Iris pigment epithelial cell (primary cell): ENCODE results near the gene POLN.

ENCODE experiments used
- DNase-seq: peaks from one replicate; pipeline ENCODE4 v3.0.0-alpha.2; 2011; ENCODE audit warnings: low read depth

Gene POLN

GRCh38 chr4:2082627-2083026 lies 159.3 kb downstream of the POLN start:
- no peak for DNase-seq

GRCh38 chr4:2082118-2082517 lies 159.8 kb downstream of the POLN start:
- DNase-seq: no peak

DNA sequence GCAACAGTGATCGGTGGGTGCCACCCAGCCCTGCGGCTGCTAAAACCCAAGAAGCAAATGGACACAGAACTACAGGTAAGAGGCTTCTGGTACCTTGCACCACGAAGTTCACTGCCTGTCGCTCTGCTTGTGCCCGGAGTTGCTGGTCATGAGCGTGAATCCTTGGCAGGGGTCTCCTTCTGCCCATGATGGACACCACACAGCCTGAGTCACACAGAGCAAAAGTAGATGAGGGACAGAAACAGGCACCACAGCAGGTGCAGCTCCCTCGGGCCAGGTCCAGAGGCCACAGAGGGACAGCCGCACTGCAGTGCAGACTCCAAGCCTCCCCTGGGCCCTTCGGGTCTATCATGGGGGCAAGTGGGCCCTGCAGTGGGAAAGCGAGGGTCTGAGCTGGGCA lies 160.4 kb downstream of the POLN start:
- no peak for DNase-seq

DNA sequence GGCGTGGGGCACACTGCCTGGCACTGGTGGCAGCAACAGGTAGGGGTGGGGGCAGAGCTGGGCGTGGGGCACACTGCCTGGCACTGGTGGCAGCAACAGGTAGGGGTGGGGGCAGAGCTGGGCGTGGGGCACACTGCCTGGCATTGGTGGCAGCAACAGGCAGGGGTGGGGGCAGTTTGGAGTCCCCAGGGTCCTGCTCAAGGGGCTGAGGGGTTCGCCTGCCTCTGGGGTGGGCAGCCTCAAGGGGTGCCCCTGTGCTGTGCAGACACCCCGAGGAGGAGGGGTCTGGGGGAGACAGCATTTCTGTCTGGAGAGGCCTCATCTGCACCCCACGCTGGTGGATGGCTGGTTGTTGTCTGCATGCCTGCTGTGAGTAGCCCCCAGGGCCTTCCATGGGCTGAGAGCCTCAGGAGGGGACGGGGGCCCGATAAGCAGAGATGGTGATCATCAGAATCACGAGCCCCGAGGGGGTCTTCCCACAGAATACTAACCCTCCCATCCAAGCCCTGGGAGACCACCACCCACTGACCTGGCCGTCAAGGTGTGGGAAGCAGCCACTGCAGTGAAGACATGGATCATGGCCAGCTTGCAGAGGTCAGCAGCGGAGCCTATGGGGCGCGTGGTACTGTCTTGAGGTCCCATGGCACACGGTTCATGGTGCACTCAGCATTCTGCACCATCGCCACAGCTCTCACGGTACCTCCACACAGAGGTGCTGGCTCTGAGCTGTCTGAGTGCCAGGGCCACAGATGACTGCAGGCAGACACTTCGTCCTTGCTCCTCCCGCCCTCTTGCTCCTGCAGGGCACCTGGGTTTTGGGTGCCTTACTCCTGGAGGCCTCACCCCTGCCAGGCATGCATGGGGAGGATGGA lies 161.3 kb downstream of the POLN start:
- DNase-seq: no peak

GRCh38 chr4:2079926-2080325 lies 162.0 kb downstream of the POLN start:
- no peak for DNase-seq

DNA sequence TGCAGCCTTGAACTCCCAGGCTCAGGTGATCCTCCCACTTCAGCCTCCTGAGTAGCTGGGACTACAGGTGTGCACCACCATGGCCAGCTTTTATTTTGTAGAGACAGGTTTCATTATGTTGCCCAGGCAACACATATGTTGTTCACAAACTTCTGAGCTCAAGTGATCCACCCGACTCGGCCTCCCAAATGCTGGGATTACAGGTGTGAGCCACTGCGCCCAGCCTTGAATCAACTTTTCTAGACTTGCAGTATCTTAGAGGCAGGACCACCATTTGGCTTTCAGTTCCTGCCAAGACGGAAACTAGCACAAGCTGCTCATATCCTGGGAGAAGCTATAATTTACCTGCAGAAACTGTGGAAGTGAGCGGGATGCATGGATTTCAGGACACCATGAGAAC lies 162.9 kb downstream of the POLN start:
- DNase-seq: no peak

GRCh38 chr4:2078584-2078983 lies 163.3 kb downstream of the POLN start:
- DNase-seq: no peak

DNA sequence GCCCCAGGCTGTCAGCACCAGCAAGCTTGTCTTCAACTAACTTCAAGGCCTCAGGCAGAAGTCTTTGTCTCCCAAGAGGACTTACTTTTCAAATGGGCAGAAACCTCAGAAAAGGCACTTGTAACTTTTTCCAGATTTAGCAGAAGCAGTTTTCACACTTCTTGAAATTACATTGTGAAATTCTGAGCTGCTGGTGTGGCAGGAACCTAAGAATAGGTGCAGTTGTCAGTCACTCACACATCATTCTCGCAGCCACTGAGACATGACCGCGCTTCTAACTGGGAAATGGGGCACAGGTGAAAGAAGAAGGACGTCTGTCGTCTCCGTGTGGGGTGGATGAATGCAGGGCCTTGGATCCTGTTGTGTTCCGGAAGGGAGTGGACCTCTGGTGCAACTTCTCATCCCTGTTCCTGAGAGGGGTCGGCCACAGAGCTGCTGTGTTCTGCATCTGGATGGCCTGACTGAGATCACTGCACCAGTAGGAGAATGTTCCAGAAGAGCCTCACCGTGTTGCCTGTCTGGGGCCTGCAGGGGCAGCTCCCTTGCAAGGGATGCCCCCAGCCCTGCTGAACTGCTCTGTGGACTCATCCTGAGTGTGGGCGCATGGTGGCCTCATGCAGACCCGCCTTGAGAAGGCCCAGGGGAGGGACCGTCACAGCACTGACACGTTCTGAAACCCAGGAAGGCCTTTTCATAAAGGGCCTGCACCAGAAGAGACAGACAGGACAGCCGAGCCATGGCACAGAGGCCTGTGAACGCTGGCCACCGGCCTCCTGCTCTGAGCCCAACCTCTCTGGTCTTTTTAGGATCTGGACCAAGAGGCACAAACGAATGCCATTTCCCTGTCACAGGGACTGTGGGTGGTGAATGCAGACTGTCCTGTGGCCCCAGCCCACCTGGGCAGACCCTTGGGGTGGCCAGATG lies 164.1 kb downstream of the POLN start:
- DNase-seq: no peak

DNA sequence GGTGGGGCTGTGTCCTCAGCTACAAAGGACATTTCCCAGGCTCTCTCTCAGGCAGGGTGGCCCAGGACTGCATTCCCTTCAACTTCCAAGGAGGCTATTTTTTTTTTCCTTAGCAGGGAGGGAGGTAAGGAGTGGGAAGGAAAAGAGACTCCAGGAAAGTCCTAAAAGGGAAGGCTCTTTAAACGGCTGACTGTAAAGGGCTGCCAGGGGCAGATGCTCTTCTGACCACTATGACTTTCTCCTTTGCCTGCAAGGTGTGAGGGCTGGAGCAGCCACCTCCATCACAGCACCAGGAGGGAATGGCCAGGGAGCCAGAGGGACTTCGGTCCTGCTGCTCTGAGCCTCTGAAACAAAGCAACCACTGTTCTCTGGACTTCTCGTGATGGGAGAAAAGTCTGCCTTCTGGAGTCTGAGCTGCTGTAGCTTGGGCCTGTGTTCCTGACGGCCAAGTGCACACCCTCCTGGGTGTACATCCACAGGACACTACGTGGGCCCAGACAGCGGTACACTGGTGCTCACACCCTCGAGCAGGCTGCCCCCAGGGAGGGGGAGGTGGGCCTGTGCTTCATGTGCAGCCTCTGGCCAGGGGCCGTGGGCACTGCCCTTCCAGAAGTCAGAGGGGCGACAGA lies 164.9 kb downstream of the POLN start:
- no peak for DNase-seq

- no peak for DNase-seq
Measured at GRCh38 chr4:2075987-2076907, 165.7 kb downstream of the POLN start.

DNA sequence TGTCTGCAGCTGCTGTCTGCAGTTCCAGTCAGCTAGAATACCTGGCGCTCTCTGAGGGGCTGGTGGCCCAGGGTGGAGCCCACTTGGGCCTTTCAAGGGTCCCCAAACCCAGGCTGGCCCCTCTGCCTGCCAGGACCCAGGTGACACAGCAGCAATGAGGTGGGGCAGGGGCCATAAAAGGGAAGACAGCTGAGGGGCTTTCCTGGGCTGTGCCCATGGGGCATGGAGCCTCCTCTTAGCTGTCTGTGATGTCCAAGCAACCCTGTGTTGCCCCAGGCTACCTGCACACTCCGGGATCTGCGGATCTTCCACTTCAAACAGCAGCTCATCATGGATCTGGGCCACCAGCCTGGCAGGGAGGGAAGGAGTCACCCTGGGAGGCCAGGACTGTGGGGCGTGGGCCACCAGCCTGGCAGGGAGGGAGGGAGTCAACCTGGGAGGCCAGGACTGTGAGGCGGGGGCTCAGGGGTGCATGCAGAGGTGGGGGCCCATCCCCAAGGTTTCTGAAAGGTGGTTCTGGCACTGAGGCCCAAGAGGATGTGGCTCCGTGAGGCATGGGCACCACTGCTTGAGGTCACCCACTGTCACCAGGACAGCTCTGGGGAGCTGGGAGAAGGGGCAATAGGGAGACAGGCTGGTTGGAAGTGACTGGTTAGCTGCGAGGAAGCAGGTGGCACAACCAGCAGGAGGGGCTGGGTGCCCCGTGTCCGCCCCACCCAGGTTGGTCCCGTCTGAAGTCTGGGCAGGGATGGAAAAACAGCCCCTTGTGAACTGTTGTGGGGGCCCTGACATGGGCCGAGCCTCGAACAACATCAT lies 166.5 kb downstream of the POLN start:
- no peak for DNase-seq

DNA sequence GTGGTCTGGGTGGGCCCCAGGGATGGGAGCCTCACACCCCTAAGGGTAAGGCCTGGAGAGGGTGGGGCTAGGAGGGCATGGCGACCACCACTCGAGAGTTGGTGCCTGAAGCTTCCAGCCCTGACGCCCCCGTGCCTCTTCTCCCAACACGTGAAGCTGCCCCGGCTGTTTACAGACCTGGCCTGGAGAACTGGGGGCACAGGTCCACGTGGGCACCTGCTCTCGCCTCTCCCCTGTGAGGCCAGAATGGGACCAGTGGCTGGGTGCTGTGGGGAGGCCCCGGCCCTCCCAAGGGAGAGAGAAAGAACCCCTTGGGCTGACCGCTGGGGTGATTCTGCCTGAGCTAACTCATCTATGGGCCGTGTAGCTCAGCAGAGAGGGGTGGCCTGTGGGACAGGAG lies 167.3 kb downstream of the POLN start:
- DNase-seq: no peak

DNA sequence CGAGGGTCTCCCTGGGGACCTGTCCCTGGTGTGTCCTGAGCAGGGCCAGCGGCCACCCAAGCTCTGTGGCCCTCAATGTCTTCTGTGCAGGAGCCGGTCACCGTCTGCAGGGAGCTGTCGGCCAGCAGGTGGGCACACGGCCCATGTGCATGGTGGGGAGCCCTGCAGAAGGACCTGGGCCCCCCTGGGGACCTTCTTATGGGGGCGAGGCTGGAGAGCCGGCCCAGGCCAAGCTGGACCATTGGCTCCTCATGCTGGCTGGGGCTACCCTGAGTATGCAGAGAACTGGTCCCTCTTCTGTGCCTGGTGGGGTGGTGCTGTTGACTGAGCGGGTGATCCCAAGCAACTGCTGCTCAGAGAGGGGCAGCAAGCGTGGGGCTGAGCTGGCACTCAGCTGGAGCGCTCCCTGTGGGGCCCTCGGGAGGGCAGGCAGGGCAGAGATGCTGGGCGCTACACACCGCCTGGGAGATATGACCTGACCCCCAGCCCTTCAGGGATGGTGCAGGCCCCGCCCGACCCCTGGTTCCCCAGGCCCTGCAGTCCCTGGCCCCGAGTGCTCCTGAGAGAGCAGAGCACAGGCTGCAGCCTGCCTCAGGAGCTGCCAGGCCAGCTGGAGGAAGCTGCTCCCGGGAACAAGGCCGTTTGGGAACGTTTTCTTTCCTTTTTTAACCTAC lies 168.0 kb downstream of the POLN start:
- no peak for DNase-seq

DNA sequence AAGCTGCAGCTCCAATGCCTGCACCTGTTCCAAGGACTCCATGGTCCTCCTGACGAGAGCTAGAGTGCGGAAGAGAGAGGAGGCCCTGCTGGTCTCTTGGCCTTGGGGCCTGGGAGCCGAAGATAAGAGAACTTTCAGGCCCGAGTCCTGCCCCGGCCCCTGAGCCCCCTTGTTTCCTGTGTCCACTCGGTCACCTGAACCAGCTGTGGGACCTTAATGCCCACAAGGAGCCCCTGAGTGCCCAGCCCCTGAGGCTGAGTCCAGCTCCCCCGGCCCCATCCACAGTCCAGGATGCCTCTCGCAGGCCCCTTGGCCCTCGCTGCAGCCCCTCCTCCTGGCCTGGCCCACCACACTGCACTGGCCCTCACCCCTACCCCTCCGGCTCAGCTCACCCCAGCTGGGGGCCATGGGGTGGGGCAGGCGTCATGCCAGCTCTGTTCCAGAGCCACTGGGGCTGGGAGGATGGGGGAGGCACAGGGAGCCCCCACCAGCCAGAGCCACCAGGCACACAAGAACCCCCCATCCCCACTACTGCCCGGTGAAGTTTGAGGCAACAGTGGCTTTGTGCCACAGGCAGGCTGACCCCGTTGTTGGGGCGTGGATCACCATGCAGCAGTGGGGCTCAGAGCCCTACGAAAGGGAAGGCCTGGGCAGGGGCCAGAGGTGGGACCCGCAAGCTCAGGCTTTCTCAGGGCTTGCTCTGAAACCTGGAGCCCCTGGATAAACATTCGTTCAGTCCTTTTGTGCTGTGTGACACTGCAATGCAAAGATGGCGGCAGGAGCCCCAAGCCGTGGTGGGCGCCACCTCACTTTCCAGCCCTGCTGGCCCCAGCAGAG lies 168.7 kb downstream of the POLN start:
- no peak for DNase-seq

- DNase-seq: no peak
Measured at GRCh38 chr4:2071912-2072867, 169.7 kb downstream of the POLN start.

DNA sequence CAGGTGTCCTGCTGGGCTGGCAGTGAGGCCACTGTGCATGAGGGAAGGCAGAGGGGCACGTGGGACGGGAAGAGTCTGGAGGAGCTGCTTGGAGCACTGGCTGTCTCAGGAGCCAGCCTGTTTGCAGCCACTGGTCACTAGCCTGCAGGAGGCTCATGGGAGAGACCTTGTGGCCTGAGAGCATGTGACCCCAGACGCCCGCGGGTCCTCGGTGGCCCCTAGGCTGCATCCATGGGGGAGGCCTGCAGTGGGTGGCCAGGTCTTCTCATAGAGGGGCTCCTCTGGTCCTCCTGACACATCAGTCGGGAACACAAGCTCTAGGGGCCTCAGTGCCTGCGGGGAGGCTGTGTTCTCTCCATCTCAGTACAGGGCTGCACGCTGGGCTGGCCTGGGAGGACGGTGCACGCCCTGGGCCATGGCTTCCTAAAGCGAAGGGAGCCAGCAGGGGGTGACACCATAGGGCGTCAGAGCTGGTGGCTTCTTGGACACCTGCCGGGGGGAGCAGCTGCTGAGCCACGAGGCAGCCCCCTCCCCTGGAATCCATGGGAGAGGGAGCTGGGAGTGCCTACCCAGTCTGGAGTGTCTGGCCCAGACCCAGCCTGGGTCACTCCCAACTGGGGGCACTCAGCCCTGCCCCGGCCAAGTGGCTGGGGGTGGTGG lies 170.5 kb downstream of the POLN start:
- no peak for DNase-seq
